Upper lobe of right lung (tissue), 1 donor: ENCODE data around the gene HMGXB3. TPM values are rescaled to one million over a fixed set of nuclear protein-coding genes. Genes with fewer than 3 reads are reported as not detected.
A peak's percentile ranks its signal among the peaks of the same experiment; 100 is the strongest.

ENCODE experiments used
- ATAC-seq: fragments of 200-7000 bp; cut with Tn5 transposase; one replicate; pipeline ENCODE4 v1.9.1; 2020; ENCODE audit warnings: mild to moderate bottlenecking, moderate library complexity
- DNase-seq: peaks from one replicate; pipeline ENCODE4 v3.0.0-alpha.2; 2020
- H3K27ac ChIP-seq: fragments of 200-600 bp; one replicate; pipeline ENCODE4 v1.8.0; 2022
- H3K27me3 ChIP-seq: fragments of 200-600 bp; one replicate; pipeline ENCODE4 v1.8.0; 2022; ENCODE audit warnings: mild to moderate bottlenecking
- H3K36me3 ChIP-seq: fragments of 200-600 bp; one replicate; pipeline ENCODE4 v1.8.0; 2022
- H3K4me1 ChIP-seq: fragments of 200-600 bp; one replicate; pipeline ENCODE4 v1.8.0; 2022
- H3K4me3 ChIP-seq: fragments of 200-600 bp; one replicate; pipeline ENCODE4 v1.8.0; 2022; ENCODE audit warnings: mild to moderate bottlenecking
- H3K9me3 ChIP-seq: fragments of 200-600 bp; one replicate; pipeline ENCODE4 v1.8.0; 2022
- intact Hi-C: fragments of 100-400 bp; cut with DNase I; formaldehyde crosslinking; loops from one replicate; pipeline ENCODE4 v1.11.0; 2022
- total RNA-seq: library from RNA; stranded (reverse); fragmentation: NEBNext Ultra II Directional; extraction: Animal tissue kit (Norgen Biotek cat#: 25700); gene quantifications from one replicate; pipeline ENCODE4 v1.2.1, GENCODE V29; 2021
- TF ChIP-seq, protein P1 (sequence below): fragments of 200-600 bp; IDR thresholded peaks from one replicate; pipeline ENCODE4 v1.8.0; 2022; ENCODE audit warnings: antibody characterized with exemption
- donor health status: DM: no; HTN: yes; CAD: no; lungs with severe emphysema.

HMGXB3 gene
- total RNA-seq, 1 donor from 2014 or later = 33.7 TPM

GRCh38 chr5:150065346-150065745, 64.8 kb downstream of the HMGXB3 start:
- peak overlapping the region; percentile 17 for H3K27ac ChIP-seq
- H3K4me1 ChIP-seq = peaks cover 4% of the 10 kb centered on the region
- intact Hi-C loops = no loop called here
- DNase-seq = no peak
- no peaks in the 10 kb centered on the region for H3K36me3 ChIP-seq
- peak; percentile 43 for ATAC-seq
- H3K27me3 ChIP-seq = no peaks in the 10 kb centered on the region
- TF ChIP-seq, protein P1, sequence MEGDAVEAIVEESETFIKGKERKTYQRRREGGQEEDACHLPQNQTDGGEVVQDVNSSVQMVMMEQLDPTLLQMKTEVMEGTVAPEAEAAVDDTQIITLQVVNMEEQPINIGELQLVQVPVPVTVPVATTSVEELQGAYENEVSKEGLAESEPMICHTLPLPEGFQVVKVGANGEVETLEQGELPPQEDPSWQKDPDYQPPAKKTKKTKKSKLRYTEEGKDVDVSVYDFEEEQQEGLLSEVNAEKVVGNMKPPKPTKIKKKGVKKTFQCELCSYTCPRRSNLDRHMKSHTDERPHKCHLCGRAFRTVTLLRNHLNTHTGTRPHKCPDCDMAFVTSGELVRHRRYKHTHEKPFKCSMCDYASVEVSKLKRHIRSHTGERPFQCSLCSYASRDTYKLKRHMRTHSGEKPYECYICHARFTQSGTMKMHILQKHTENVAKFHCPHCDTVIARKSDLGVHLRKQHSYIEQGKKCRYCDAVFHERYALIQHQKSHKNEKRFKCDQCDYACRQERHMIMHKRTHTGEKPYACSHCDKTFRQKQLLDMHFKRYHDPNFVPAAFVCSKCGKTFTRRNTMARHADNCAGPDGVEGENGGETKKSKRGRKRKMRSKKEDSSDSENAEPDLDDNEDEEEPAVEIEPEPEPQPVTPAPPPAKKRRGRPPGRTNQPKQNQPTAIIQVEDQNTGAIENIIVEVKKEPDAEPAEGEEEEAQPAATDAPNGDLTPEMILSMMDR = no peak
- H3K9me3 ChIP-seq = no peaks in the 10 kb centered on the region
- no peak overlapping the region for H3K4me3 ChIP-seq

- H3K36me3 ChIP-seq = no peaks in the 10 kb centered on the region
- H3K27ac ChIP-seq = peak overlapping the region; percentile 17
- DNase-seq (no peak), ATAC-seq (peak; percentile 74)
- H3K4me1 ChIP-seq = peaks cover 4% of the 10 kb centered on the region
- TF ChIP-seq, protein P1 = no peak
- H3K9me3 ChIP-seq = no peaks in the 10 kb centered on the region
- H3K27me3 ChIP-seq = no peaks in the 10 kb centered on the region
- intact Hi-C loops = no loop called here
- H3K4me3 ChIP-seq = no peak overlapping the region
These were observed 65.3 kb downstream of the HMGXB3 start for GRCh38 chr5:150065886-150066285.

DNA sequence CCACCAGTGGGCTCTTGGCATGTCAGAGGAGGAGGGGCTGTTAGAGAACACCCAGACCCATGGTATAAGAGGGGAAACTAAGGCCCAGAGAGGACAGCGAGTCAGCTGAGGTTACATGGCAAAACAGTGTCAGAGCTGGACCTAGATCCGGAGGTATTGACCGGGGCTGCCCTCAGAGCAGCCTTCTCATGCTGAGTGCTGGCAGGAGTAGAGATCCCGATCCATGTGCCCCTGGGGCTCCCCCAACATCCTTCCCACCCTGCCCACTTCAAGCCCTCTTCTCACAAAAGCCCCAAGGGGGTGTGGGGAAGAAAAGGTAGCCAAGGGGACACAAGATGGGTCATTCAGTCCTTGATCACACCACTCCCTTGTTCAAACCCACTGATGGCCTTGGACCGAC, 65.9 kb downstream of the HMGXB3 start:
- DNase-seq = no peak
- no peaks in the 10 kb centered on the region for H3K36me3 ChIP-seq
- no peaks in the 10 kb centered on the region for H3K27me3 ChIP-seq
- TF ChIP-seq, protein P1 = no peak
- H3K4me3 ChIP-seq = no peak overlapping the region
- H3K4me1 ChIP-seq = peaks cover 4% of the 10 kb centered on the region
- H3K9me3 ChIP-seq = no peaks in the 10 kb centered on the region
- intact Hi-C loops = no loop called here
- no peak for ATAC-seq
- H3K27ac ChIP-seq = no peak overlapping the region

GRCh38 chr5:150066901-150067396, 66.4 kb downstream of the HMGXB3 start:
- ATAC-seq (peak; percentile 20), DNase-seq (no peak)
- TF ChIP-seq, protein P1 = no peak
- H3K9me3 ChIP-seq = no peaks in the 10 kb centered on the region
- intact Hi-C loops = no loop called here
- peaks cover 4% of the 10 kb centered on the region for H3K4me1 ChIP-seq
- H3K27me3 ChIP-seq = no peaks in the 10 kb centered on the region
- no peak overlapping the region for H3K4me3 ChIP-seq
- no peaks in the 10 kb centered on the region for H3K36me3 ChIP-seq
- no peak overlapping the region for H3K27ac ChIP-seq

DNA sequence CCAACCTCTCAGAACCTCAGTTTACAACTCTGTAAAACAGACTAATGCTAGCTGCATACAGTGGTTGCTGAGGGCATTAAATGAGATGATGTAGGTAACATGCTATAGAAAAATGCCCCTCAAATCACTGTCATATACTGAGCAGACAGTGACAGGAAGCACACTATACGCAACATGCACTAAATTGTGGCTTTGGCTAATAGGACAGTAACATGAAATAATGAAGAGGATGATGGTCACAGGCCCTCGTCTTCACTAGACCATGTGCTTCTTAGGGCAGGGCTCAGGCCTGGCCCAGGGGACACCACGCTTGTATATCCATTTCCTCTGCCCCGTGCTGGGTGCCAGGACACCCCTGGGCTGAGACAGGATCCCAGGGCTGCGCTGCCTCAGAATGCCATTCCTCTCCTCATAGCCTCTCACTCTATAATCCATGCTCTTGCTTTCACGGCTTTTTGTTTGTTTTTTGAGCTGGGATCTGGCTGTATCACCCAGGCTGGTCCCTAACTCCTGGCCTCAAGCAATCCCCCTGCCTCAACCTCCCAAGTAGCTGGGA, 66.9 kb downstream of the HMGXB3 start:
- intact Hi-C loops = no loop called here
- Histone ChIP-seq H3K4me1 (peaks cover 4% of the 10 kb centered on the region), H3K9me3 (no peaks in the 10 kb centered on the region), H3K27ac (no peak overlapping the region), H3K36me3 (no peaks in the 10 kb centered on the region), H3K27me3 (no peaks in the 10 kb centered on the region), H3K4me3 (no peak overlapping the region)
- peak; percentile 43 for DNase-seq
- ATAC-seq = no peak
- TF ChIP-seq, protein P1 = no peak

- intact Hi-C loops = no loop called here
- ATAC-seq (no peak), DNase-seq (peak; percentile 51)
- Histone ChIP-seq H3K9me3 (no peaks in the 10 kb centered on the region), H3K4me1 (peaks cover 4% of the 10 kb centered on the region), H3K27me3 (no peaks in the 10 kb centered on the region), H3K36me3 (no peaks in the 10 kb centered on the region), H3K4me3 (no peak overlapping the region), H3K27ac (no peak overlapping the region)
- TF ChIP-seq, protein P1 = no peak
These were observed 67.5 kb downstream of the HMGXB3 start for GRCh38 chr5:150068071-150068470.
